Measurements from ENCODE around the gene MND1.

GRCh38 chr4:153394945-153395344 lies 50.5 kb downstream of the MND1 start:
- TF ChIP-seq SUZ12 (IDR thresholded peaks at IDR 0.05; ENCODE audit: extremely low read depth, insufficient read depth, insufficient read length) (no peak), ZNF274 (IDR thresholded peaks at IDR 0.05; ENCODE audit: low read depth, low read length) (no peak)

Data from NT2/D1 (cell line).